PC-3 (cell line): ENCODE data around the gene SAP130. TPM values are rescaled to one million over a fixed set of nuclear protein-coding genes. Genes with fewer than 3 reads are reported as not detected.

Source experiments
- ATAC-seq: fragments of 200-7000 bp; cut with Tn5 transposase; 2 replicates; pipeline ENCODE4 v1.9.1; 2020; ENCODE audit warnings: mild to moderate bottlenecking, moderate library complexity
- BruUV-seq: library from RNA; stranded (reverse); fragments of 400-500 nt; replicated peaks from 2 replicates; lab custom pipeline; 2021; lab: Mats Ljungman, UMichigan
- CTCF ChIA-PET: fragments of 300-600 bp; sonication (Branson Sonifier 250); formaldehyde crosslinking; loops from one replicate; lab custom pipeline; 2022; ENCODE audit warnings: antibody characterized with exemption; lab: Charles Lee
- POLR2A ChIA-PET: fragments of 300-600 bp; sonication (Branson Sonifier 250); formaldehyde crosslinking; loops from one replicate; lab custom pipeline; 2022; ENCODE audit warnings: antibody characterized with exemption; ENCODE audit not compliant: unreplicated experiment; lab: Charles Lee
- DNase-seq: peaks from one replicate; pipeline ENCODE4 v3.0.0-alpha.2; 2015
- H2AFZ ChIP-seq: fragments of 300-600 bp; sonication (generic); 2 replicates; pipeline ENCODE4 v1.6.0; 2016; ENCODE audit warnings: antibody characterized with exemption, low read length
- H3F3A ChIP-seq: fragments of 300-600 bp; sonication (generic); one replicate; pipeline ENCODE4 v1.6.0; 2017; ENCODE audit warnings: antibody characterized with exemption, low read length, control low read depth, mild to moderate bottlenecking; ENCODE audit not compliant: unreplicated experiment
- H3K27ac ChIP-seq: fragments of 300-600 bp; sonication (generic); 2 replicates; pipeline ENCODE4 v1.5.1; 2016; ENCODE audit warnings: mild to moderate bottlenecking, low read length
- H3K27me3 ChIP-seq: fragments of 300-600 bp; sonication (generic); 2 replicates; pipeline ENCODE4 v1.6.1; 2016; ENCODE audit warnings: low read length, mixed read lengths
- H3K36me3 ChIP-seq: fragments of 300-600 bp; sonication (generic); 2 replicates; pipeline ENCODE4 v1.6.1; 2016; ENCODE audit warnings: low read depth, mixed run types, low read length, mixed read lengths
- H3K4me1 ChIP-seq: fragments of 300-600 bp; sonication (generic); 2 replicates; pipeline ENCODE4 v1.5.1; 2016; ENCODE audit warnings: low read length; ENCODE audit not compliant: insufficient read depth
- H3K4me2 ChIP-seq: fragments of 300-600 bp; sonication (generic); 2 replicates; pipeline ENCODE4 v1.6.0; 2016; ENCODE audit warnings: low read length
- H3K4me3 ChIP-seq: fragments of 300-600 bp; sonication (generic); 2 replicates; pipeline ENCODE4 v1.5.1; 2016; ENCODE audit warnings: mild to moderate bottlenecking, low read length, mixed read lengths
- H3K79me2 ChIP-seq: fragments of 300-600 bp; sonication (generic); 2 replicates; pipeline ENCODE4 v1.6.1; 2017; ENCODE audit warnings: low read length, mixed read lengths
- H3K9ac ChIP-seq: fragments of 300-600 bp; sonication (generic); 2 replicates; pipeline ENCODE4 v1.6.0; 2016; ENCODE audit warnings: mild to moderate bottlenecking, low read length
- H3K9me2 ChIP-seq: fragments of 300-600 bp; sonication (generic); replicated peaks from 2 replicates; pipeline ENCODE4 v1.6.1; 2016; ENCODE audit warnings: mixed run types, low read length, mixed read lengths
- H3K9me3 ChIP-seq: fragments of 300-600 bp; sonication (generic); 2 replicates; pipeline ENCODE4 v1.6.1; 2016; ENCODE audit warnings: low read length, mixed read lengths
- H4K20me1 ChIP-seq: fragments of 300-600 bp; sonication (generic); 2 replicates; pipeline ENCODE4 v1.6.1; 2016; ENCODE audit warnings: low read length, mixed read lengths
- EZH2 ChIP-seq: fragments of 300-600 bp; sonication (generic); IDR thresholded peaks from one replicate; pipeline ENCODE4 v1.6.1; 2017; ENCODE audit warnings: antibody characterized with exemption, mild to moderate bottlenecking, low read length; ENCODE audit not compliant: unreplicated experiment
- EZH2phosphoT487 ChIP-seq: fragments of 300-600 bp; sonication (generic); IDR thresholded peaks from 2 replicates; pipeline ENCODE4 v1.6.1; 2018; ENCODE audit warnings: mild to moderate bottlenecking, antibody characterized with exemption, low read length, borderline replicate concordance
- intact Hi-C: fragments of 100-400 bp; cut with micrococcal nuclease; formaldehyde crosslinking; loops from 2 replicates; pipeline ENCODE4 v1.9.0; 2023
- total RNA-seq: library from RNA; depleted of rRNA; stranded (reverse); fragments of >200 nt; gene quantifications from 2 replicates; pipeline ENCODE4 v1.2.3, GENCODE V29; 2014
- TF ChIP-seq, protein P1 (sequence below): fragments of 300-600 bp; sonication (generic); conservative IDR thresholded peaks from 2 replicates; pipeline ENCODE4 v1.5.1; 2017; ENCODE audit warnings: antibody characterized with exemption, low read depth, mild to moderate bottlenecking, low read length

Gene SAP130
- total RNA-seq, 1 experiment from 2014 or later = 11.1 TPM

DNA sequence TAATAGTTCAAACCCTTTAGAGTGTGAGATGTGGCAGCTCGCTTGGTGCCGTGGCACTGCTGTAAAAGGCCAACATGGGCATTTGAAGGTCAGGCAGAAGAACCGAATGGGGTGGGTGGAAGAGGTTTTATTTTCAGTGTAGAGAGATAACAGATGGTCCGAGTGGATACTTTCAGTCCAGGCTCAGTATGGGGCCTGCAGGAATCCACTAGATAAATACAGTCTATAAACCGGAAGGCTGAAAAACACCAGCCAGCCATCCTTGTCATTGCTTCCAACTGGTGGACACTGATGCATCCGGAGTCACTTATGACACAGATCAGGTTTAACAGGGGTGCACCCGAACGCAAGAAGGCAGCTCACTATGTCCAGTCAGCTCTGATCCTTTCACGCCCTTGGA is 86.4 kb downstream of the SAP130 start:
- H3K4me2 ChIP-seq = no peak overlapping the region
- ChIA-PET CTCF (no interaction called here), POLR2A (no interaction called here)
- TF ChIP-seq, protein P1, sequence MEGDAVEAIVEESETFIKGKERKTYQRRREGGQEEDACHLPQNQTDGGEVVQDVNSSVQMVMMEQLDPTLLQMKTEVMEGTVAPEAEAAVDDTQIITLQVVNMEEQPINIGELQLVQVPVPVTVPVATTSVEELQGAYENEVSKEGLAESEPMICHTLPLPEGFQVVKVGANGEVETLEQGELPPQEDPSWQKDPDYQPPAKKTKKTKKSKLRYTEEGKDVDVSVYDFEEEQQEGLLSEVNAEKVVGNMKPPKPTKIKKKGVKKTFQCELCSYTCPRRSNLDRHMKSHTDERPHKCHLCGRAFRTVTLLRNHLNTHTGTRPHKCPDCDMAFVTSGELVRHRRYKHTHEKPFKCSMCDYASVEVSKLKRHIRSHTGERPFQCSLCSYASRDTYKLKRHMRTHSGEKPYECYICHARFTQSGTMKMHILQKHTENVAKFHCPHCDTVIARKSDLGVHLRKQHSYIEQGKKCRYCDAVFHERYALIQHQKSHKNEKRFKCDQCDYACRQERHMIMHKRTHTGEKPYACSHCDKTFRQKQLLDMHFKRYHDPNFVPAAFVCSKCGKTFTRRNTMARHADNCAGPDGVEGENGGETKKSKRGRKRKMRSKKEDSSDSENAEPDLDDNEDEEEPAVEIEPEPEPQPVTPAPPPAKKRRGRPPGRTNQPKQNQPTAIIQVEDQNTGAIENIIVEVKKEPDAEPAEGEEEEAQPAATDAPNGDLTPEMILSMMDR = no peak
- TF ChIP-seq EZH2 (no peak), EZH2phosphoT487 (no peak)
- no peaks in the 10 kb centered on the region for H4K20me1 ChIP-seq
- H3K9ac ChIP-seq = no peak overlapping the region
- no peak overlapping the region for H3K4me3 ChIP-seq
- H3K27me3 ChIP-seq = no peaks in the 10 kb centered on the region
- H3K36me3 ChIP-seq = peaks cover 34% of the 10 kb centered on the region
- H3K9me2 ChIP-seq = no peaks in the 10 kb centered on the region
- H3K4me1 ChIP-seq = peaks cover 12% of the 10 kb centered on the region
- no peak overlapping the region for H3K27ac ChIP-seq
- DNase-seq (no peak), ATAC-seq (no peak)
- no peaks in the 10 kb centered on the region for H3K79me2 ChIP-seq
- peaks cover 15% of the 10 kb centered on the region for H3F3A ChIP-seq
- H3K9me3 ChIP-seq = no peaks in the 10 kb centered on the region
- BruUV-seq = TSS peak; percentile 33
- intact Hi-C loops = no loop called here
- no peak overlapping the region for H2AFZ ChIP-seq

DNA sequence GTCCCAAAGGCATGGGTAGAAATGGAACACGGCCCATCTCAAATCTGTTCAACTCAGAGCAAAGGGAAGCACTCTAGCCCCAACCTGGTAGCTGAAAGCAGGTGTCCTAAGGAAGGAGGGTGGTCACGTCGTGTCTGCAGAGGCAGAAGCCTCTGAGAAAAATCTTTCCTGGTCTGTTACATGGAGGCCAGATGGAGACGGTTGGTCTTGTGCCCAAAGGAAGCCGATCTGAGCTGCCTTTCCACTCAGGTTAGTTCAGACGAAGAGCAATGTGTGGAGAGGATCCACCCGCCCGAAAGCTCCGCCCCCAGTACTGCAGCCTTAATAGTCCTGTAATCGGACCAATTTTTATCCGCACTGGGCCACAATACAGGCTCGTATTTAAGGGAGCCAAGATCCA is 87.2 kb downstream of the SAP130 start:
- Histone ChIP-seq H3K4me2 (no peak overlapping the region), H3K4me1 (peaks cover 12% of the 10 kb centered on the region), H3K27ac (no peak overlapping the region), H3K4me3 (no peak overlapping the region), H2AFZ (no peak overlapping the region), H3K9me2 (no peaks in the 10 kb centered on the region), H3K79me2 (no peaks in the 10 kb centered on the region), H3F3A (peaks cover 15% of the 10 kb centered on the region), H3K36me3 (peaks cover 27% of the 10 kb centered on the region), H3K9me3 (no peaks in the 10 kb centered on the region), H3K9ac (no peak overlapping the region), H3K27me3 (no peaks in the 10 kb centered on the region), H4K20me1 (no peaks in the 10 kb centered on the region)
- ChIA-PET POLR2A (no interaction called here), CTCF (no interaction called here)
- no TSS peak for BruUV-seq
- TF ChIP-seq, protein P1 = no peak
- TF ChIP-seq EZH2phosphoT487 (no peak), EZH2 (no peak)
- intact Hi-C loops = no loop called here
- DNase-seq (no peak), ATAC-seq (no peak)

DNA sequence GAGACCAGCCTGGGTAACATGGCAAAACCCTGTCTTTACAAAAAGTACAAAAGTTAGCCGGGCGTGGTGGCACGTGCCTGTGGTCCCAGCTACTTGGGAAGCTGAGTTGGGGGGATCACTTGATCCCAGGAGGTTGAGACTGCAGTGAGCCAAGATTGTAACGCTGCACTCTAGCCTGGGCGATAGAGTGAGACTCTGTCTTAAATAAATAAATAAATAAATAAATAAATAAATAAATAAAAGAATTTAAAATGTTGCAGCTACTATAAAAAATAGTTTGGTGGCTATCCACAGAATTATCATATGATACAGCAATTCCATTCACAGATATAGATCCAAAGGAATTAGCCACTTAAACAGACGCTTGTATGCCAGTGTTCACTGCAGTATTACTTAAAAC is 92.5 kb downstream of the SAP130 start:
- no peak overlapping the region for H3K4me2 ChIP-seq
- H3K9me2 ChIP-seq = no peaks in the 10 kb centered on the region
- H4K20me1 ChIP-seq = no peaks in the 10 kb centered on the region
- H2AFZ ChIP-seq = no peak overlapping the region
- H3K79me2 ChIP-seq = no peaks in the 10 kb centered on the region
- CTCF ChIA-PET = no interaction called here
- no peak overlapping the region for H3K9ac ChIP-seq
- no peaks in the 10 kb centered on the region for H3K36me3 ChIP-seq
- H3K27me3 ChIP-seq = no peaks in the 10 kb centered on the region
- DNase-seq = no peak
- ATAC-seq = no peak
- H3K9me3 ChIP-seq = no peaks in the 10 kb centered on the region
- no peak overlapping the region for H3K27ac ChIP-seq
- POLR2A ChIA-PET = no interaction called here
- BruUV-seq = no TSS peak
- no peak overlapping the region for H3K4me3 ChIP-seq
- intact Hi-C loops = no loop called here
- TF ChIP-seq EZH2phosphoT487 (no peak), EZH2 (no peak)
- TF ChIP-seq, protein P1 = no peak
- peaks cover 9% of the 10 kb centered on the region for H3K4me1 ChIP-seq
- H3F3A ChIP-seq = peaks cover 4% of the 10 kb centered on the region
